ENCODE results near the gene PFDN4.
"Not testable (repeated sequence)": the region's sequence is repeated elsewhere in the genome, so short reads cannot be mapped to it uniquely, and the experiment has no call there.

The PFDN4 gene

GRCh38 chr20:54224642-54225041 lies 16.8 kb downstream of the PFDN4 start:
- DNase-seq (ENCODE audit: low spot score) = not testable (repeated sequence)

DNA sequence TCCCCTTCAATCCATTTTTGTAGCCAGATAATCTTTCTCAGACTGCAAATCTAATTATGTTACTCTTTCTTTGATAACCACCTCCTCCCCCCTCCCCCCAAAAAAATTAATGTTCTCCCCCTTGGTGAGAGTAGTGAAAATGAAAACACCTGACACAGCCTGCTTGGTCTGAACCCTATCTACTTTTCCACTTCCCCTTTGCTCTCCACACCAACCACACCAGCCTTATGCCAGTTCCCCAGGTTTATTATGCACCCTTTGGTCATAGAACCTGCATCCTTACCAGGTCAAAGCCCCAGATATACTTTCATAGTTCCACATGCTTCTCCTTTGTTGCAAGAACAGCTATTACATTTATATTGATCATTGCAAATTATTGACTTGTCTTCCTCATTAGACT lies 19.4 kb downstream of the PFDN4 start:
- DNase-seq (ENCODE audit: low spot score) = no peak

DNA sequence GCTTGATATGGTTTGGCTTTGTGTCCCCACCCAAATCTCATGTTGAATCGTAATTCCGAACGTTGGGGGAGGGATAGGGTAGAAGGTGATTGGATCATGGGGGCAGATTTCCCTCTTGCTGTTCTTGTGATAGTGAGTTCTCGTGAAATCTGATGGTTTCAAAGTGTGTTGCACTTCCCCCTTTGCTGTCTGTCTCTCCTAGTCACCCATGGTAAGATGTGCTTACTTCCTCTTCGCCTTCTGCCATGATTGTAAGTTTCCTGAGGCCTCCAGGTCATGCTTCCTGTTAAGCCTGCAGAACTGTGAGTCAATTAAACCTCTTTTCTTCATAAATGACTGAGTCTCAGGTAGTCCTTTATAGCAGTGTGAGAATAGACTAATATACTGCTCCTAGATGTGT lies 19.9 kb downstream of the PFDN4 start:
- DNase-seq (ENCODE audit: low spot score) = no peak

DNA sequence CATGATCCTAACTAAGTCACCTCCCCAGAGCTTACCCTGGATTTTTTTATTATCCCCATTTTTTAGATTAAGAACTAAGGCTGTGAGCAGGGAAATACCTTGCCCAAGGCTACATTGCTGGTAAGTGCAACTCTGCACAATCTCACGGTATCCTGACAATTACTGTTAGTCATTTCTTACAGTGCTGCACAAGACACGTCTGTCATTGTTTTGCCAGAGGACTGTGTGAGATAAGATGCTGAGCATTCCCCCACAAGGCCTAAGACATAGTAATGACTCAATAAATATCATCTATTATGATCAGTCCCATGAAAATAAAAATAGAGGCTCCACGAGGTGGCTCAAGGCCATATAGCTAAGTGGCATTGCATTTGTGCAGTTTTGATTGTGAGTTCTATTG lies 21.0 kb downstream of the PFDN4 start:
- no peak for DNase-seq (ENCODE audit: low spot score)

DNA sequence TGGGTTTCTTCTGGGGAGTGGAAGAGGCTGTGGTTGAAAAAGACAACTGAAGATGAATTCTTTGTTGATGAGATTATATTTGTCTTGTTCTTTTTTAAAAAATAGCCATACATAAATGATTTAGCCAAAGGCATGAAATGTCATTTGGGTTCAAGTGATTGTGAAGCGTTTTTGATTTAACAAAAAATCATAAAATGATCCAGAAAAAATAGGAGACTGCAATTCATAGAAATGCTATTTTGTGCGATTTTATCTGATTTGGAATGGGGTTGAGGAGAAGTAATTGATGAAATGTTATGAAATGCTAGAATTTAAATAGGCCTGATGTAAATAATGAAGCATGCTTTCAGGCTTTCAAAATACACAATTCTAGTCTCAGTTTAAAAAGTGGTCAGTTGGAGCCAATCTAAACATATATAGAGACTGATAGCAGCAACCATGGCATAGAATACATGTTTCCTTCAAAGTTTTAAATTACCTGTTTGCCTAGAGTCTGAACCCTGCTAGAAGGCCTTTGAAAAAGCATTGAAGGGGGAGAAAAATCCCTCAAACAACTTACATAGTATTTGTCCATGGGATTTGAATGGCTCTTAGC lies 21.8 kb downstream of the PFDN4 start:
- no peak for DNase-seq (ENCODE audit: low spot score)

GRCh38 chr20:54231036-54231435 lies 23.1 kb downstream of the PFDN4 start:
- no peak for DNase-seq (ENCODE audit: low spot score)

DNA sequence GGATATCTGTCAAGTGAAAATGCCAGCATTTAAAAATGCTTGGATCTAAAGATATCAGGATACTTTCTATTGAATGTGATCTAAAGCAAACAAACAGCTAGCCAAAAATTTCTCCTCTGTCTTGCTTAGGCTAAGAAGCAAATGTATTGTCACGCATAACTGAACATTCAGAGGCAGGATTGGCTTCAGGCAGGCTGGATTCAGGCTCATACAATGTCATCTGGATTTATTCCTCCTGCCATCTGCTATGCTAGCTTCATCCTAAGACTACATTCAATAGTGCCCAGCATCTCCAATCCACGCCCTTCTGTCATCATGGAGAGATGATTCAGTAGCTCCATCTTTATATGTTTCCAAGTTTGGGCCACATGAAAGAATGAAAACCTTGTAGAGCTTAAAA lies 27.1 kb downstream of the PFDN4 start:
- no peak for DNase-seq (ENCODE audit: low spot score)

GRCh38 chr20:54237116-54237943 lies 29.4 kb downstream of the PFDN4 start:
- no peak for DNase-seq (ENCODE audit: low spot score)

- DNase-seq (ENCODE audit: low spot score) = no peak
These were observed 36.2 kb downstream of the PFDN4 start for GRCh38 chr20:54244113-54244512.

GRCh38 chr20:54248705-54249104 lies 40.8 kb downstream of the PFDN4 start:
- DNase-seq (ENCODE audit: low spot score) = not testable (repeated sequence)

- no peak for DNase-seq (ENCODE audit: low spot score)
These were observed 42.8 kb downstream of the PFDN4 start for GRCh38 chr20:54250691-54251090.

DNA sequence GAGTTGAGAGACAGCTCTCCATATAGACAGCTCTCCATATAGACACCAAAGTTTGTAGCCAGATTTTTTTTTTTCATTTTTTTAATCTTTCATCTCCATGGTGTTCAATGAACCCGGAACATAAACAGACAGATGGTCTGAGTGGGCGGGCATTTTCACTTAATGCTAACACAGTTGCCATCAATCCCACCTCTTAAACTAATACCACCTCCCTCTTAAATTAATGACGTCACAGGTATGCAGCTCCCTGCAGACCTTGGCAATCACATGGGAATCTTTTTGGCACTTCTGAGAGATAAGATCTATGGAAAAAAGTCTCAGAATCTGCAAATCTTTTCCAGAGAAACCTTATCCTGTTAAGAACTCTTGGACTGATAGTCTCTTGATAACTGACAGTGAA lies 43.2 kb downstream of the PFDN4 start:
- no peak for DNase-seq (ENCODE audit: low spot score)

GRCh38 chr20:54254596-54254995 lies 46.7 kb downstream of the PFDN4 start:
- DNase-seq (ENCODE audit: low spot score) = no peak

- no peak for DNase-seq (ENCODE audit: low spot score)
These were observed 47.3 kb downstream of the PFDN4 start for GRCh38 chr20:54255157-54255556.

- DNase-seq (ENCODE audit: low spot score) = no peak
These were observed 48.3 kb downstream of the PFDN4 start for GRCh38 chr20:54256202-54256601.

DNA sequence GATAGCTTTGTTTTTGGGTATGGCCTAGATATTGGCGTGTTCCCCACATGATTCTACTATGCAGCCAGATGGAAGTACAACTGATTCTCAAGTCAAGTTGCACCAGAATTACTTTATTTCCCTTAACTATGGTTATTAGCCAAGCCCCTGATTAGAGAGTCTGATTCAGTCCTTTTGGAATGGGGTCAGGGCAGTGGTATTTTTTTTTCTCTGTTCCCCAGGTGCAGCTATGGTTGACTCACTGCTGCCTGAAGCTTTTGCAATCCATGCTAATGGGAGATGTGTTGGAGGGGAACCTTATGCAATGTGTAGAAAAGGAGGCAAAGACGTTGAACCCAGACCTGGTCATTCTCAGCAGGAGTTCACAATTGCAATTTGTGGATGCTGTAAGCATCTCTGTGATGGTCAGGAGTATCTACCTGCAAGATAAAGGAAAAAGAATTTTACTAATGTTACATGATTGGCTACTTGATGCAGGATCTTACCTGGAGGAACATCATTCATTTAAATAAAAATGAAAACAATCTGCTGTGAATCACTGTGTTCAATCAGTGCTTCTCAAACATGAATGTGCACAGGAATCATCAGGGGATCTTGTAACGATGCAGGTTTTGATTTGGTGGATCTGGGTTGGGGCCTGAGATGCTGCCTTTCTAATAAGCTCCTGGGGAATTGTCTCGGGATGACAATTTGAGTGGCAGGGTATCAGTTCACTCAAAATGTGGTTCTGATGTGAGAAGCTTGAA lies 49.4 kb downstream of the PFDN4 start:
- no peak for DNase-seq (ENCODE audit: low spot score)

GRCh38 chr20:54260116-54260515 lies 52.2 kb downstream of the PFDN4 start:
- DNase-seq (ENCODE audit: low spot score) = no peak

DNA sequence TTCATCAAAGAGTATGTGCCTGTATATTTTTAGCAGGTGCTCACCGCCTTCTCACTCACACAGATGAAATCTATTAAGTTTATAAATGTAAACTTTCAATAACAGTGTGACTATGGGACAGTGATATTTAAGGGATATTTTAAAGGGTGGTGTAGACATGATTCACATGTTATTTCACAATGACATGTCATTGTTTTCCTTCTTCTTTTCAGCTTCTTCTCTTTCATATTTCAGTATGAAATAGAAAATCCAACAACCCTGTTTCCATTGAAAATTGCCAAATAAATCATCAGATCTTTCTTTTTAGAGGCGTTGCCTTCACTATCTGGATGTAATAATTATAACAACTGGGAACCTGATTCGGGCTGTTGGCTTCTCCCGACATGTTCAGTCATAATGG lies 54.8 kb downstream of the PFDN4 start:
- no peak for DNase-seq (ENCODE audit: low spot score)

GRCh38 chr20:54263116-54263690 lies 55.3 kb downstream of the PFDN4 start:
- no peak for DNase-seq (ENCODE audit: low spot score)

GRCh38 chr20:54265791-54266190 lies 57.9 kb downstream of the PFDN4 start:
- not testable (repeated sequence) for DNase-seq (ENCODE audit: low spot score)

DNA sequence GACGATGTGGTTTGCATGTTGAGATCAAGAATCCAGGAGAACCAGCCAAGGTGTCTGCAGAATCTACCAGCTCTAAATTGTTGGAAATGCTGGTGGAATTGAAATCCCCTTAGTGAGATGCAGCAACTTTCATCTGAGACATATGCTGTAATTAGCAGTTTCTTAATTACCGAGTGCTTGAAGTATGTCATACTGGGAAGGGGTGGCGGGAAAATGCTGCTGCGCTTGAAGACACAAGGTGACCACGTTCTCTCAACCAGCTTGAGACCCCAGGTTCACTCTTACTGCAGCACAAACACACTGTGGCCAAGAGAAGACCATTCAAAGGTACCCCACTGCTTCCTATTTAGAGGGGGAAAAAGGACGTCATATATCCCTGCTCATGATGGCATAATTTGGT lies 59.0 kb downstream of the PFDN4 start:
- DNase-seq (ENCODE audit: low spot score) = no peak

- DNase-seq (ENCODE audit: low spot score) = peak; percentile 4
These were observed 59.7 kb downstream of the PFDN4 start for GRCh38 chr20:54267483-54268003.
